HCT116 (cell line): ENCODE results near the gene CXCR1. TPM values are rescaled to one million over a fixed set of nuclear protein-coding genes. Genes with fewer than 3 reads are reported as not detected.

ENCODE experiments used
- ATAC-seq: fragments of 200-7000 bp; cut with Tn5 transposase; 2 replicates; pipeline ENCODE4 v1.9.1; 2020; ENCODE audit warnings: mild to moderate bottlenecking, moderate library complexity
- BruUV-seq: library from RNA; stranded (reverse); fragments of 400-500 nt; replicated peaks from 2 replicates; lab custom pipeline; 2021; lab: Mats Ljungman, UMichigan
- CTCF ChIA-PET: fragments of 300-600 bp; sonication (Branson Sonifier 250); formaldehyde crosslinking; loops from one replicate; lab custom pipeline; 2021; ENCODE audit warnings: antibody characterized with exemption; lab: Charles Lee
- POLR2A ChIA-PET: fragments of 300-600, 350-600 bp; sonication (Branson Sonifier 250); formaldehyde crosslinking; loops from one replicate; lab custom pipeline; 2021; ENCODE audit warnings: antibody characterized with exemption; lab: Charles Lee
- RAD21 ChIA-PET, 2 experiments: fragments of 300-600 bp; sonication (Branson Sonifier 250); formaldehyde crosslinking; loops; one replicate each; lab custom pipeline; 2023; ENCODE audit warnings: low total read pairs in 2 of 2; ENCODE audit not compliant: uncharacterized antibody in 2 of 2, unreplicated experiment in 2 of 2, low non-redundant PET in 1 of 2; lab: Charles Lee
- DNase-seq: peaks from one replicate; pipeline ENCODE4 v3.0.0-alpha.2; 2010; ENCODE audit warnings: low read depth, low spot score
- H2AFZ ChIP-seq: fragments of 200-600 bp; shearing (Covaris generic), sonication (generic); 2 replicates; pipeline ENCODE4 v1.6.1; 2017; ENCODE audit warnings: low read depth, mixed run types, mixed read lengths, antibody characterized with exemption, low read length; ENCODE audit not compliant: poor library complexity, severe bottlenecking
- H3K27ac ChIP-seq: 2 replicates; pipeline ENCODE4 v1.5.1; 2012; ENCODE audit warnings: low read depth, low read length
- H3K27me3 ChIP-seq: fragments of 200-600 bp; sonication (generic); 2 replicates; pipeline ENCODE4 v1.6.1; 2016; ENCODE audit warnings: mixed run types, low read length, mixed read lengths; ENCODE audit not compliant: insufficient read depth
- H3K36me3 ChIP-seq, 2 experiments: fragments of 200-500 bp in 1 of 2; fragments of 200-600 bp in 1 of 2; sonication (Bioruptor generic) in 1 of 2; sonication (generic) in 1 of 2; 2 replicates each; pipeline versions ENCODE4 v1.5.1 to v1.6.1; 2014 to 2016; ENCODE audit warnings: low read length in 2 of 2, inconsistent platforms in 1 of 2, mixed read lengths in 1 of 2, mixed run types in 1 of 2; ENCODE audit not compliant: insufficient read depth in 2 of 2, control insufficient read depth in 1 of 2
- H3K4me1 ChIP-seq, 2 experiments: fragments of 200-600 bp in 1 of 2; sonication (generic) in 1 of 2; 2 replicates each; pipeline versions ENCODE4 v1.5.1 to v1.6.1; 2012 to 2017; ENCODE audit warnings: low read length in 2 of 2, inconsistent platforms in 1 of 2, mild to moderate bottlenecking in 1 of 2, mixed read lengths in 1 of 2, mixed run types in 1 of 2, moderate library complexity in 1 of 2; ENCODE audit not compliant: insufficient read depth in 2 of 2, control insufficient read depth in 1 of 2
- H3K4me2 ChIP-seq: fragments of 200-600 bp; sonication (generic); 2 replicates; pipeline ENCODE4 v1.6.1; 2017; ENCODE audit warnings: mixed run types, low read length, mixed read lengths
- H3K4me3 ChIP-seq, 2 experiments: fragments of 200-600 bp in 1 of 2; sonication (generic) in 1 of 2; replicated peaks in 1 of 2; 2 replicates each; pipeline ENCODE4 v1.5.1; 2011 to 2016; ENCODE audit warnings: low read length in 2 of 2, control low read depth in 1 of 2, low read depth in 1 of 2, mild to moderate bottlenecking in 1 of 2, mixed read lengths in 1 of 2, mixed run types in 1 of 2
- H3K79me2 ChIP-seq: fragments of 200-600 bp; sonication (generic); 2 replicates; pipeline ENCODE4 v1.6.1; 2017; ENCODE audit warnings: mild to moderate bottlenecking, mixed run types, low read length, moderate library complexity, mixed read lengths; ENCODE audit not compliant: insufficient read depth
- H3K9ac ChIP-seq: fragments of 200-600 bp; sonication (generic); 2 replicates; pipeline ENCODE4 v1.6.1; 2016; ENCODE audit warnings: low read length, mixed read lengths
- H3K9me2 ChIP-seq: fragments of 200-600 bp; sonication (generic), shearing (Covaris generic); 2 replicates; pipeline ENCODE4 v1.6.1; 2017; ENCODE audit warnings: mixed run types, mild to moderate bottlenecking, moderate library complexity; ENCODE audit not compliant: insufficient read depth
- H3K9me3 ChIP-seq, 2 experiments: fragments of 200-500 bp in 1 of 2; fragments of 200-600 bp in 1 of 2; sonication (Bioruptor generic) in 1 of 2; sonication (generic) in 1 of 2; 2 replicates each; pipeline ENCODE4 v1.6.1; 2014 to 2017; ENCODE audit warnings: low read length in 2 of 2, mixed read lengths in 2 of 2, inconsistent platforms in 1 of 2, low read depth in 1 of 2, mild to moderate bottlenecking in 1 of 2, mixed run types in 1 of 2, moderate library complexity in 1 of 2; ENCODE audit not compliant: control insufficient read depth in 1 of 2, insufficient read depth in 1 of 2
- H4K20me1 ChIP-seq: fragments of 200-600 bp; sonication (generic), shearing (Covaris generic); 2 replicates; pipeline ENCODE4 v1.6.1; 2017; ENCODE audit warnings: mixed run types, mild to moderate bottlenecking, moderate library complexity; ENCODE audit not compliant: insufficient read depth
- CBX3 ChIP-seq: IDR thresholded peaks from 2 replicates; pipeline ENCODE4 v1.6.1; 2012; ENCODE audit warnings: low read depth
- CEBPB ChIP-seq: IDR thresholded peaks from 2 replicates; pipeline ENCODE4 v1.6.1; 2012; ENCODE audit warnings: low read depth
- ELF1 ChIP-seq: IDR thresholded peaks from 2 replicates; pipeline ENCODE4 v1.6.1; 2012; ENCODE audit warnings: low read depth, borderline replicate concordance
- EZH2 ChIP-seq: fragments of 200-600 bp; sonication (generic); IDR thresholded peaks from 2 replicates; pipeline ENCODE4 v1.6.1; 2017; ENCODE audit warnings: antibody characterized with exemption, mixed run types
- FOSL1 ChIP-seq: IDR thresholded peaks from 2 replicates; pipeline ENCODE4 v1.6.1; 2012; ENCODE audit warnings: low read depth
- POLR2AphosphoS5 ChIP-seq: IDR thresholded peaks from 2 replicates; pipeline ENCODE4 v1.6.1; 2011; ENCODE audit warnings: mild to moderate bottlenecking, low read depth, low read length, moderate library complexity
- SP1 ChIP-seq: IDR thresholded peaks from 2 replicates; pipeline ENCODE4 v1.6.1; 2012; ENCODE audit warnings: low read depth
- YY1 ChIP-seq: IDR thresholded peaks from 2 replicates; pipeline ENCODE4 v1.6.1; 2011; ENCODE audit warnings: low read length, low read depth, moderate library complexity, mild to moderate bottlenecking; ENCODE audit not compliant: insufficient replicate concordance; ENCODE audit errors: extremely low read depth
- intact Hi-C: fragments of 100-400 bp; cut with micrococcal nuclease; formaldehyde crosslinking; loops from 2 replicates; pipeline ENCODE4 v1.10.0; 2022
- total RNA-seq: library from RNA; stranded (reverse); gene quantifications from one replicate; pipeline ENCODE4 v1.2.1, GENCODE V29; 2021; ENCODE audit not compliant: unreplicated experiment
- TF ChIP-seq, protein P1 (sequence below): IDR thresholded peaks from 2 replicates; pipeline ENCODE4 v1.6.1; 2012; ENCODE audit warnings: low read depth
- TF ChIP-seq, protein P2 (sequence below): IDR thresholded peaks from 2 replicates; pipeline ENCODE4 v1.6.1; 2011; ENCODE audit warnings: mild to moderate bottlenecking, low read length, moderate library complexity; ENCODE audit not compliant: insufficient replicate concordance; ENCODE audit errors: extremely low read depth
- TF ChIP-seq, protein P3 (sequence below): IDR thresholded peaks from 2 replicates; pipeline ENCODE4 v1.6.1; 2012
- TF ChIP-seq, protein P4 (sequence below), 3 experiments: fragments of 200-600 bp in 1 of 3; sonication (generic) in 1 of 3; IDR thresholded peaks in 2 of 3; conservative IDR thresholded peaks in 1 of 3; 2 replicates each; pipeline ENCODE4 v1.5.1; 2012 to 2017; ENCODE audit warnings: low read depth in 2 of 3, low read length in 2 of 3, antibody characterized with exemption in 1 of 3, borderline replicate concordance in 1 of 3, control low read depth in 1 of 3, mild to moderate bottlenecking in 1 of 3, mixed read lengths in 1 of 3, mixed run types in 1 of 3, moderate library complexity in 1 of 3; ENCODE audit not compliant: insufficient read depth in 1 of 3
- TF ChIP-seq, protein P5 (sequence below): IDR thresholded peaks from 2 replicates; pipeline ENCODE4 v1.6.1; 2012

Gene CXCR1
- total RNA-seq, 1 experiment from 2014 or later, result not detected

DNA sequence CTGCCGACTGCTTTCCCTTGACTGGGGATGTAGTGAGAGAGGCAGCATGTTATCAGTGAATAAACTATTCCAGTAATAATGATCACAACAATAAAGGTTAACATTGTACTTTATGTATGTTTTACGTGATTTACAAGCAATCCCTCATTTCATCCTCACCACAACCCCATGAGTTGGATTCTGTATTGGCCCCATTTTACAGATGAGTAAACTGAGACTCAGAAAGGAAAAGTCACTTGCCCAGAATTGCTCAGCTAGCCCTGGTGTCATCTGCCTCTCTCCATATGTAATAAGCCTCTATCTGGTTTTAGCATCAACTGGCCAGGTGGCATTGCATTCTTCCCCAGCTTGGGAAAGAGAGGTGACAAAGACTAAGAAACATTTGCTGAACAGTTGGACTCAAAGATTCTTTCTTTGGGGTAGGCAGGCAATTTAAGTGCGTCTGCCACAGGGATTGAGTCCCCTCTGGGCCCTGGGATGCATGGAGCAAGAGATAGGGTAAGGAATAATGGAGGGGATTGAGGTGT is 38.8 kb downstream of the CXCR1 start:
- ChIA-PET RAD21 (no interaction called here), CTCF (no interaction called here), POLR2A (no interaction called here)
- H3K9me2 ChIP-seq, result no peaks in the 10 kb centered on the region
- no peak overlapping the region for H3K4me2 ChIP-seq
- H3K4me3 ChIP-seq, result no peak overlapping the region
- ATAC-seq, result no peak
- H3K79me2 ChIP-seq, result no peaks in the 10 kb centered on the region
- no peaks in the 10 kb centered on the region for H3K27me3 ChIP-seq
- H3K9me3 ChIP-seq, result no peaks in the 10 kb centered on the region
- H4K20me1 ChIP-seq, result no peaks in the 10 kb centered on the region
- no peaks in the 10 kb centered on the region for H3K36me3 ChIP-seq
- BruUV-seq, result no TSS peak
- H3K27ac ChIP-seq, result no peak overlapping the region
- TF ChIP-seq EZH2 (no peak), YY1 (no peak), CBX3 (no peak), FOSL1 (no peak), SP1 (no peak), POLR2AphosphoS5 (no peak), CEBPB (no peak), ELF1 (no peak)
- TF ChIP-seq, protein P1, sequence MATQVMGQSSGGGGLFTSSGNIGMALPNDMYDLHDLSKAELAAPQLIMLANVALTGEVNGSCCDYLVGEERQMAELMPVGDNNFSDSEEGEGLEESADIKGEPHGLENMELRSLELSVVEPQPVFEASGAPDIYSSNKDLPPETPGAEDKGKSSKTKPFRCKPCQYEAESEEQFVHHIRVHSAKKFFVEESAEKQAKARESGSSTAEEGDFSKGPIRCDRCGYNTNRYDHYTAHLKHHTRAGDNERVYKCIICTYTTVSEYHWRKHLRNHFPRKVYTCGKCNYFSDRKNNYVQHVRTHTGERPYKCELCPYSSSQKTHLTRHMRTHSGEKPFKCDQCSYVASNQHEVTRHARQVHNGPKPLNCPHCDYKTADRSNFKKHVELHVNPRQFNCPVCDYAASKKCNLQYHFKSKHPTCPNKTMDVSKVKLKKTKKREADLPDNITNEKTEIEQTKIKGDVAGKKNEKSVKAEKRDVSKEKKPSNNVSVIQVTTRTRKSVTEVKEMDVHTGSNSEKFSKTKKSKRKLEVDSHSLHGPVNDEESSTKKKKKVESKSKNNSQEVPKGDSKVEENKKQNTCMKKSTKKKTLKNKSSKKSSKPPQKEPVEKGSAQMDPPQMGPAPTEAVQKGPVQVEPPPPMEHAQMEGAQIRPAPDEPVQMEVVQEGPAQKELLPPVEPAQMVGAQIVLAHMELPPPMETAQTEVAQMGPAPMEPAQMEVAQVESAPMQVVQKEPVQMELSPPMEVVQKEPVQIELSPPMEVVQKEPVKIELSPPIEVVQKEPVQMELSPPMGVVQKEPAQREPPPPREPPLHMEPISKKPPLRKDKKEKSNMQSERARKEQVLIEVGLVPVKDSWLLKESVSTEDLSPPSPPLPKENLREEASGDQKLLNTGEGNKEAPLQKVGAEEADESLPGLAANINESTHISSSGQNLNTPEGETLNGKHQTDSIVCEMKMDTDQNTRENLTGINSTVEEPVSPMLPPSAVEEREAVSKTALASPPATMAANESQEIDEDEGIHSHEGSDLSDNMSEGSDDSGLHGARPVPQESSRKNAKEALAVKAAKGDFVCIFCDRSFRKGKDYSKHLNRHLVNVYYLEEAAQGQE, result no peak
- TF ChIP-seq, protein P2, sequence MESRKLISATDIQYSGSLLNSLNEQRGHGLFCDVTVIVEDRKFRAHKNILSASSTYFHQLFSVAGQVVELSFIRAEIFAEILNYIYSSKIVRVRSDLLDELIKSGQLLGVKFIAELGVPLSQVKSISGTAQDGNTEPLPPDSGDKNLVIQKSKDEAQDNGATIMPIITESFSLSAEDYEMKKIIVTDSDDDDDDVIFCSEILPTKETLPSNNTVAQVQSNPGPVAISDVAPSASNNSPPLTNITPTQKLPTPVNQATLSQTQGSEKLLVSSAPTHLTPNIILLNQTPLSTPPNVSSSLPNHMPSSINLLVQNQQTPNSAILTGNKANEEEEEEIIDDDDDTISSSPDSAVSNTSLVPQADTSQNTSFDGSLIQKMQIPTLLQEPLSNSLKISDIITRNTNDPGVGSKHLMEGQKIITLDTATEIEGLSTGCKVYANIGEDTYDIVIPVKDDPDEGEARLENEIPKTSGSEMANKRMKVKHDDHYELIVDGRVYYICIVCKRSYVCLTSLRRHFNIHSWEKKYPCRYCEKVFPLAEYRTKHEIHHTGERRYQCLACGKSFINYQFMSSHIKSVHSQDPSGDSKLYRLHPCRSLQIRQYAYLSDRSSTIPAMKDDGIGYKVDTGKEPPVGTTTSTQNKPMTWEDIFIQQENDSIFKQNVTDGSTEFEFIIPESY, result no peak
- TF ChIP-seq, protein P3, sequence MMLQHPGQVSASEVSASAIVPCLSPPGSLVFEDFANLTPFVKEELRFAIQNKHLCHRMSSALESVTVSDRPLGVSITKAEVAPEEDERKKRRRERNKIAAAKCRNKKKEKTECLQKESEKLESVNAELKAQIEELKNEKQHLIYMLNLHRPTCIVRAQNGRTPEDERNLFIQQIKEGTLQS, result no peak
- TF ChIP-seq, protein P4, sequence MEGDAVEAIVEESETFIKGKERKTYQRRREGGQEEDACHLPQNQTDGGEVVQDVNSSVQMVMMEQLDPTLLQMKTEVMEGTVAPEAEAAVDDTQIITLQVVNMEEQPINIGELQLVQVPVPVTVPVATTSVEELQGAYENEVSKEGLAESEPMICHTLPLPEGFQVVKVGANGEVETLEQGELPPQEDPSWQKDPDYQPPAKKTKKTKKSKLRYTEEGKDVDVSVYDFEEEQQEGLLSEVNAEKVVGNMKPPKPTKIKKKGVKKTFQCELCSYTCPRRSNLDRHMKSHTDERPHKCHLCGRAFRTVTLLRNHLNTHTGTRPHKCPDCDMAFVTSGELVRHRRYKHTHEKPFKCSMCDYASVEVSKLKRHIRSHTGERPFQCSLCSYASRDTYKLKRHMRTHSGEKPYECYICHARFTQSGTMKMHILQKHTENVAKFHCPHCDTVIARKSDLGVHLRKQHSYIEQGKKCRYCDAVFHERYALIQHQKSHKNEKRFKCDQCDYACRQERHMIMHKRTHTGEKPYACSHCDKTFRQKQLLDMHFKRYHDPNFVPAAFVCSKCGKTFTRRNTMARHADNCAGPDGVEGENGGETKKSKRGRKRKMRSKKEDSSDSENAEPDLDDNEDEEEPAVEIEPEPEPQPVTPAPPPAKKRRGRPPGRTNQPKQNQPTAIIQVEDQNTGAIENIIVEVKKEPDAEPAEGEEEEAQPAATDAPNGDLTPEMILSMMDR (IDR thresholded peaks at IDR 0.05 in 2 of 3, conservative IDR thresholded peaks at IDR 0.05 in 1 of 3; ENCODE audit: borderline replicate concordance in 1 of 3, insufficient read depth in 1 of 3, low read depth in 2 of 3, low read length in 2 of 3), result no peak
- TF ChIP-seq, protein P5, sequence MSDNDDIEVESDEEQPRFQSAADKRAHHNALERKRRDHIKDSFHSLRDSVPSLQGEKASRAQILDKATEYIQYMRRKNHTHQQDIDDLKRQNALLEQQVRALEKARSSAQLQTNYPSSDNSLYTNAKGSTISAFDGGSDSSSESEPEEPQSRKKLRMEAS, result no peak
- TF ChIP-seq, all 23 proteins: peak for 0
- Histone ChIP-seq H2AFZ (no peak overlapping the region), H3K9ac (no peak overlapping the region), H3K4me1 (no peaks in the 10 kb centered on the region)
- no peak for DNase-seq
- intact Hi-C loops, result no loop called here
